GM23338 (cell line): ENCODE results near the gene HACD1.

ENCODE experiments used
- CREB1 ChIP-seq: fragments of 250-450 bp; sonication (Bioruptor Pico); IDR thresholded peaks from 2 replicates; pipeline ENCODE4 v1.5.0; 2020; ENCODE audit warnings: low read depth, mild to moderate bottlenecking, moderate library complexity
- CTCF ChIP-seq, 2 experiments: fragments of 200-600 bp in 1 of 2; sonication (generic) in 1 of 2; conservative IDR thresholded peaks; 2 replicates each; pipeline versions ENCODE4 v1.5.1 to v1.6.1; 2016 to 2017; ENCODE audit warnings: antibody characterized with exemption in 2 of 2, low read depth in 2 of 2, mild to moderate bottlenecking in 2 of 2, moderate library complexity in 1 of 2
- EZH2 ChIP-seq: fragments of 200-600 bp; sonication (generic); IDR thresholded peaks from one replicate; pipeline ENCODE4 v1.8.0; 2017; ENCODE audit warnings: antibody characterized with exemption, mild to moderate bottlenecking, low read depth; ENCODE audit not compliant: unreplicated experiment
- EZH2phosphoT487 ChIP-seq: fragments of 200-600 bp; sonication (generic); IDR thresholded peaks from one replicate; pipeline ENCODE4 v1.8.1; 2018; ENCODE audit warnings: antibody characterized with exemption; ENCODE audit not compliant: unreplicated experiment
- JUNB ChIP-seq: IDR thresholded peaks from one replicate; pipeline ENCODE4 v1.6.1; 2016; ENCODE audit warnings: antibody characterized with exemption; ENCODE audit not compliant: unreplicated experiment
- NANOG ChIP-seq: IDR thresholded peaks from 2 replicates; pipeline ENCODE4 v1.6.1; 2016; ENCODE audit warnings: antibody characterized with exemption, borderline replicate concordance
- POLR2AphosphoS5 ChIP-seq: IDR thresholded peaks from 2 replicates; pipeline ENCODE4 v1.6.1; 2016; ENCODE audit warnings: antibody characterized with exemption, low read depth
- REST ChIP-seq: IDR thresholded peaks from one replicate; pipeline ENCODE4 v1.6.1; 2018; ENCODE audit warnings: antibody characterized with exemption; ENCODE audit not compliant: unreplicated experiment
- STAT1 ChIP-seq: IDR thresholded peaks from one replicate; pipeline ENCODE4 v1.6.1; 2016; ENCODE audit warnings: antibody characterized with exemption; ENCODE audit not compliant: unreplicated experiment
- ZNF114 ChIP-seq: fragments of 250-450 bp; sonication (Bioruptor Pico); IDR thresholded peaks from 2 replicates; pipeline ENCODE4 v1.5.0; 2020; ENCODE audit warnings: mild to moderate bottlenecking, moderate library complexity
- ZNF331 ChIP-seq: fragments of 250-450 bp; sonication (Bioruptor Pico); IDR thresholded peaks from 2 replicates; pipeline ENCODE4 v1.5.0; 2020; ENCODE audit warnings: low read depth, mild to moderate bottlenecking, moderate library complexity

GRCh38 chr10:17633353-17633752 lies 16.2 kb upstream of the HACD1 start:
- no peak for TF ChIP-seq EZH2
- TF ChIP-seq CTCF (conservative IDR thresholded peaks at IDR 0.05; ENCODE audit: low read depth in 2 of 2), result no peak
- TF ChIP-seq CREB1 (CRISPR knock-in tag), result no peak
- TF ChIP-seq POLR2AphosphoS5, result no peak
- no peak for TF ChIP-seq JUNB
- TF ChIP-seq EZH2phosphoT487, result no peak
- TF ChIP-seq REST, result no peak
- TF ChIP-seq NANOG, result no peak
- no peak for TF ChIP-seq ZNF331 (CRISPR knock-in tag)
- no peak for TF ChIP-seq ZNF114 (CRISPR knock-in tag)
- no peak for TF ChIP-seq STAT1
